ENCODE results near the gene AP1B1. TPM values are rescaled to one million over a fixed set of nuclear protein-coding genes. Genes with fewer than 3 reads are reported as not detected.

AP1B1 gene
- total RNA-seq, 1 experiment from 2014 or later: 65.6 TPM

DNA sequence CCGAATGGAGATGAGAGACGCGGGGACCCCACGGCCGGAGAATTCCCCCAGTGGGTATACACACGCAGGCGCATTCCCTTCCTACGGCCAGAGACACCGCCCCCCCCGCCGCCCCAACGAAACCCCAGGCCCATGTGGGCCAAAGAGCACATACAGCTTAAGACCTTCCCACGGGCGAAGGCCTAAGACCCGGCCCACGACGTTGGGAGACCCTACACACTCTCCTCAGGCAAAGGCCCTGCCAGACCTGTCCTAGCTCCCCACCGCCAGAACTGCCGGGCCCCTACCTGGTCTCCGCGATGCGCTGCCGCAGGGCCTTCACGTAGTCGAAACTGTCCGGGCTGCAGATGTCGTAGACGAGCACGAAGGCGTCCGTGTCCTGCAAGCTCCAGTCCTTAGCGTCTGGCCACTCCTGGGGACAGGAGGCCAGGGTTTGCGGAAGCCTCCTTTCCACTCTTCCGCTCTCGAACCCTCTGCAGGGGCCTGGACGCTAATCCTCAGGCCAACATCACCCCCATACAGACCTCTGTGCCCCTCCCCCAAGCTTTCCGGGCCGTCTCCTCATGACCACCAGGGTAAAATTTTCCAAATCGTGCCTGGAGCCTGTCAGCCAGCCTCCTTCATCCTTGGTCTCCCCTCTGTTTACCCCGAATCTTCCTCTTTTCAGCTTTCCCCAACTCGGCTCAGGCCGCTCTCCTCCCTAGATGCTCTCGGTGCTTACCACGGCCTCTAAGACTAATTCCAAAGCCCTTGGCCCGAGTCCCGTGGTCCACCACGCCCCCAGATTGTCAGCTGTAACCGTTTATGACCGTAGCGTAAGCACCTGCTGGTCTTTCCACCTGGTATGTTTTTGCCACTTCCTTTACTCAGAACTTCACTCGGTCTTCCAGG, 74.5 kb downstream of the AP1B1 start:
- DNase-seq (ENCODE audit: low read depth): no peak

DNA sequence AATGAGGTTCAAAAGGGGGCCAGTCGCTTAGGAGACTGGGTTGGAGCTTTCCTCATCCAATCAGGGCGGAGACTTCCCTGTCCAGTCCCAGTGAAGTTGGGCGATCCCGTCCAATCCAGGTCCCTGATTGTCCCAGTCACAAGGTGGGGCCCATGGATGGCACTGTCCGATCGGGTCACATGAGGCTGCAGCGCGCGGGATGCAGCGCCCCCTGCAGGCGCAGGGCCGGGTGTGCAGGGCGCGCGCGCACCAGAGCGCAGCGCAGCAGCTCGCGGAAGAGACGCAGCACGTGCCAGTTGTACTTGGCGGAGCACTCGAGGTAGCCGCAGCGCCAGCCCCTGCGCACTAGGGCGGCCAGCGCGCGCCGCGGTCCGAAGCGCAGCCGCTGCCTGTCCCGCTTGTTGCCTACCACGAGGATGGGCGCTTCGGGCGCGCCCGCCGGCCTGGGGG, 75.2 kb downstream of the AP1B1 start:
- DNase-seq (ENCODE audit: low read depth): no peak

DNA sequence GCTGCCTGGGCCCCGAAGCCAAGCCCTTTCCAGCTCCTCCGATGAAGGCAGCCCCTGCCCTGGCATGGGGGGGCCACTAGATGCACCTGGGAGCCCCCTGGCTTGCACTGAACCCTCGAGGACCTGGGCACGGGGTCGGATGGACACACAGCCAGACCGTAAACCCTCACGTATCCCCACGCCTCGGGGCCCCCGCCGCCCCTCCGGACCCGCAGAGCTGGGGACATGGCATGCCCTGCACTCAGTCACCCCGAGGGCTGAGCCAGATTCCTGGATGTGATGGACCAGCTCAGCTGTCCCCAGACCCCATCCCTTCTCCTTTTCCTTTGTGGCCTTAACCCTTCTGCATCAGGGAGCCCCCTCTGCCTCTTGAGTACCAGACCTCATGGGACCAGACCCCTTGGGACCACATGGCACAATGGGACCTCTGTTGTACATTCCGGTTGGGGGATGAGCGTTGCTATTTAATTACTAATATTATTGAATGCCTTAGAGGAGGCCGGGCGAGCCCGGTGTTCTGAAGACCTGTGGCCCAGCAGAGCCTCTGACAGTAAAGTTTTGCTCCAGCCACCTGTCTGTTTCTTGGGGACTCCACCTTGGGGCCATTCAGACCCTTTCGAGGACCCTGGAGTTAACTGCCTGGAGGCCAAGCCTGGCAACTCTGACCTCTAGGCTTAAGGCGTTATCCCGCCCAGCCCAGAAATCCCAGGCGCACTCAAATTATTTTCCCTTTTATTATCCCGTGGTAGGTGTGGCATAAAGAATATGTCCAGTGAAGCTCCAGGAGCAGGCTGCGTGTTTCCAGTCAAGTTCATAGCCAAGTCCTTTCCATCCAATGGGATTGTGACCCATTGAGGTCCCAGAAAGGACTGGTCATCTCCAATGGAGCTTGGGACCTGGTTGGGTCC, 75.9 kb downstream of the AP1B1 start:
- DNase-seq (ENCODE audit: low read depth): no peak

DNA sequence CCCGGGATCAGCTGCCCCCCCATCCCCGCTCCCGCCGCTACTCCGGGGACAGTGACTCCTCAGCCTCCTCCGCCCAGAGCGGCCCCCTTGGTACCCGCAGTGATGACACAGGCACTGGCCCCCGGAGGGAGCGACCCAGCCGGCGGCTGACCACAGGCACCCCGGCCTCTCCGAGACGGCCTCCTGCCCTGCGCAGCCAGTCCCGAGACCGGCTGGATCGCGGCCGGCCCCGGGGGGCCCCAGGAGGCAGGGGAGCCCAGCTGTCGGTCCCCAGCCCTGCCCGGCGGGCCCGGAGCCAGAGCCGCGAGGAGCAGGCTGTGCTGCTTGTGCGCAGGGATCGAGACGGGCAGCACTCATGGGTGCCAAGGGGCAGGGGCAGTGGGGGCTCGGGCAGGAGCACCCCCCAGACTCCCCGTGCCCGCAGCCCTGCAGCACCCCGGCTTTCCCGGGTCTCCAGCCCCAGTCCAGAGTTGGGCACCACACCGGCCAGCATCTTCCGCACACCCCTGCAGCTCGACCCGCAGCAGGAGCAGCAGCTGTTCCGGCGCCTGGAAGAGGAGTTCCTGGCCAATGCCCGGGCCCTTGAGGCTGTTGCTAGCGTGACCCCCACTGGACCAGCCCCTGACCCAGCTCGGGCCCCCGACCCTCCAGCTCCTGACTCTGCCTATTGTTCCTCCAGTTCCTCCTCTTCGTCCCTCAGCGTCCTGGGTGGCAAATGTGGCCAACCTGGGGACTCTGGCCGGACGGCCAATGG, 76.7 kb downstream of the AP1B1 start:
- peak; percentile 42 for DNase-seq (ENCODE audit: low read depth)

DNA sequence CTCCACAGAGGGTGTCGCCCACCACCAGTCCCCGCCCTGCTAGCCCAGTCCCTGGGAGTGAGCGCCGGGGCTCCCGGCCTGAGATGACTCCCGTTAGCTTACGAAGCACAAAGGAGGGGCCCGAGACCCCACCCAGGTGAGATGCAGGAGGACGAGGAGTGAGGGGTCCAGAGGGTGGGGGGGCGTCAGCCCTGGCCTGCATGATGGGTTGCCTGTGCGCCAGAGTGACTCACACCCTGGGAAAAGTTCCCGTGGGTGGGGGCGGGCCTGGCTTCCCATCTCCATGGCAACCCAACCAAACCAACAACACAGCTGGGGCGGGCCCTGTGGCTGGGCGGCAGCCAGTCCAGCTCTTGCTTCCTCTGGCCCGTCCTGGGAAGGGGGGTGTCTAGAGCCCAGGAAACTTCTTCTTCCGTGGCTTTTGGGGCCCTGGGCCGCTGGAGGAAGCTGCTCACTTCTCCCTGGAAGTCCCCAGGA, 77.5 kb downstream of the AP1B1 start:
- peak; percentile 95 for DNase-seq (ENCODE audit: low read depth)

DNA sequence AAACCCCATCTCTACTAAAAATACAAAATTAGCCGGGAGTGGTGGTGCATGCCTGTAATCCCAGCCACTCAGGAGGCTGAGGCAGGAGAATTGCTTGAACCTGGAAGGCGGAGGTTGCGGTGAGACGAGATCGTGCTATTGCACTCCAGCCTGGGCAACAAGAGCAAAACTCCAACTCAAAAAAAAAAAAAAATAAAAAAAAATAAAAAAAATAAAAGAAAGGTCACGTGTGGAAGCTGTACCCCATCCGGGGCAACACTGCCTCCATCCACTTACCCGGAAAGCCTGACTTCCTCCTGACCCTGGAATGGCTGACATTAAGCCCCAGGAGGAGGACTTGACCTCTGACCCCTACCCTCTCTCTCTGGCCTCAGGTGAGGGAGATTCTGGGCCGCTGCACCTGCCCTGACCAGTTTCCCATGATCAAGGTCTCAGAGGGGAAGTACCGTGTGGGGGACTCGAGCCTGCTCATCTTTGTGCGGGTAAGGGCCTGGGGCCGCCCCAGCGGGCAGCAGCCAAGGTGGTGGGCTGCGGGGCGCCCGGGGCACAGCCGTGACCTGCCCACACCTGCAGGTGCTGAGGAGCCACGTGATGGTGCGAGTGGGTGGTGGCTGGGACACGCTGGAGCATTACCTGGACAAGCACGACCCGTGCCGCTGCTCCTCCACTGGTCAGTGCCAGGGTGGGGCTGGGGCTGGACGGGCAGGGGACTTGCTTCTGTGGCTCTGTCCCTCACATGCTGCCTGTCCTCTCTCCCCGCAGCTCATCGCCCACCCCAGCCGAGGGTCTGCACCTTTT, 78.1 kb downstream of the AP1B1 start:
- no peak for DNase-seq (ENCODE audit: low read depth)

DNA sequence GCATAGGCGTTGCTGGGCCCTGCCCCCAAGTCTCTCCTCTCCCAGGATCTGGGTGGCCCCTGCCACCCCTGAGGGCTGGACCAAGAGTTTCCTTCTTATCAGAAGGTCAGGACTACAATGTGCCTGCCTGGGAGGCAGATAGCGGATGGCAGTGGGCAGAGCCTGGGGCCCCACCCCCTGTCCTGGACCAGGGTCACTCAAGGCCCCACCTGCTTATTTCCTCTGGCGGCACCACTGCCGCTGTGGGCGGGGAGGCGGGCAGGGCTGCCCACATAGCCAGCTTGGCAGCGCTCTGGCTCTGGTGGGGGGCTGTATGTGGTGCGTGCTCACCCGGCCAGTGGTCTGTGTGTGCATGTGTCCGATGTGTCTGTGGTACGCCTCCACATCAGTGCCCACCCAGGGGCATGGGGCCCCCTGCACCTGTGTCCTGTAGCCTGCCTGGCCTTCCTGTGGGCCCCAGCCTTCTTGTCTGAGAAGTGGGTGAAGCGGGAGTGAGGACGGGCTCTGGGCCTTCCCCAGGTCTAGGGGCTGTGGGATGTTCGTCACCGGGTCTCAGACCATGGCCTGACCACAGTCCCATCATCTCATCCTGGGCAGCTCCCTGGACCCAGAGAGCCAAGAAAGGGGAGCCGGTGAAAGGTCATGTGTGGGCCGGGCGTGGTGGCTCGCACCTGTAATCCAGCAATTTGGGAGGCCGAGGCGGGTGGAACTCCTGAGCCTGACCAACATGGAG, 78.9 kb downstream of the AP1B1 start:
- DNase-seq (ENCODE audit: low read depth): peak; percentile 65

DNA sequence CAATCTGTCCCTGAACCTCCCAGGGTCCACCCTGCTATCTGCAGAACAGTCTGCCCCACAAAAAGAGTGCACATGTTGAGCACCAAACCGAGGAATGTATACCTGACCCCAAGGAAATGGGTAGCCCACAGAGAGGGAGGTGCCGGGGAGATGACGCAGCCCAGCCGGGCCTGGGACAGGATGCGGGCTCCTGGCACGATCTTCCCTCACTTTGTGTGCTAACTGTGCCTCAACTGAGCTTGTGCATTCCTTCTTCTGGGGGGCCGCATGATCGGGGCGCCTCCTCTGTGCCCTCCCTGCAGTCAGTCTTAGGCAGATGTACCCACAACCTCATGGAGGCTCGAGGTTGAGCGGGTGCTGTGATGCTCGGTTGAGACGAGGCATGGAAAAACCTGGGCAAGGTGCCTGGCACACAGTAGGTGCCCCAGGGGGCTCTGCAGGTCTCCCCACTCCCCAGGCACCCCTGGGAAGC, 79.5 kb downstream of the AP1B1 start:
- DNase-seq (ENCODE audit: low read depth): peak; percentile 90

DNA sequence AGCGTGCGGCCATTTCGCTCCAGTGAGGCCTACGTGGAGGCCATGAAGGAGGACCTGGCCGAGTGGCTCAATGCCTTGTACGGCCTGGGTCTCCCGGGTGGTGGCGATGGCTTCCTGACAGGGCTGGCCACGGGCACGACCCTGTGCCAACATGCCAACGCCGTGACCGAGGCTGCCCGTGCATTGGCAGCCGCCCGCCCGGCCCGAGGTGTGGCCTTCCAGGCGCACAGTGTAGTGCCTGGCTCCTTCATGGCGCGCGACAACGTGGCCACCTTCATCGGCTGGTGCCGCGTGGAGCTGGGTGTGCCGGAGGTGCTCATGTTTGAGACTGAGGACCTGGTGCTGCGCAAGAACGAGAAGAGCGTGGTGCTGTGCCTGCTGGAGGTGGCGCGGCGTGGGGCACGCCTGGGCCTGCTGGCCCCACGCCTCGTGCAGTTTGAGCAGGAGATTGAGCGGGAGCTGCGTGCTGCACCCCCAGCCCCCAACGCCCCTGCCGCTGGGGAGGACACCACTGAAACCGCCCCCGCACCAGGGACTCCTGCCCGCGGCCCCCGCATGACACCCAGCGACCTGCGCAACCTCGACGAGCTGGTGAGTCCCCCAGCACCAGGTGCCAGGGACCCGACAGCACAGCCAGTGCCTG, 80.1 kb downstream of the AP1B1 start:
- DNase-seq (ENCODE audit: low read depth): no peak

DNA sequence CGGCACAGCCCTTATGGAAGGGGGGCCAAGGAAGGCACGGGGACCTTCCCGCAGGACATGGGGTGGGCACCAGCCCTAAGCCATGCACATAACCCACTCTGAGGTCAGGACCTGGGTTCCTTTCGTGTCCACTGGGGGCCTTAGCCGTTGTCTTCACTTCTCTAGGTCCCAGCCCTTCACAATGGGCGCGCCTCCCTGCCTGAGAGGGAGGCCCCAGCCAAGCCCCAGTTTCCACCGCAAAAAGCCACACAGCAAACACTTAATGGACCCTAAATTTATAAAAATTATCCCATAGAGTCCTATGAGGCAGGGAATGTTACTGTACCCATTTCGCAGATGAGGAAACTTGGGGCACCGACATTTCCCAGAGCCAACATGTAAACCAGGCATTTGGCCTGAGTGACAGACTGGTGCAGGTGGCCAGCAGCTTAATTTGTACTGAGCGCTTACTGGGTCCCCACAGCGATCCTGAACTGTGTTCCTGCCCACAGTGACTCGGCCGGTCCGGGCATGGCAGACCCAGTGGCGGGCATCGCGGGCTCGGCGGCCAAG, 80.7 kb downstream of the AP1B1 start:
- no peak for DNase-seq (ENCODE audit: low read depth)

DNA sequence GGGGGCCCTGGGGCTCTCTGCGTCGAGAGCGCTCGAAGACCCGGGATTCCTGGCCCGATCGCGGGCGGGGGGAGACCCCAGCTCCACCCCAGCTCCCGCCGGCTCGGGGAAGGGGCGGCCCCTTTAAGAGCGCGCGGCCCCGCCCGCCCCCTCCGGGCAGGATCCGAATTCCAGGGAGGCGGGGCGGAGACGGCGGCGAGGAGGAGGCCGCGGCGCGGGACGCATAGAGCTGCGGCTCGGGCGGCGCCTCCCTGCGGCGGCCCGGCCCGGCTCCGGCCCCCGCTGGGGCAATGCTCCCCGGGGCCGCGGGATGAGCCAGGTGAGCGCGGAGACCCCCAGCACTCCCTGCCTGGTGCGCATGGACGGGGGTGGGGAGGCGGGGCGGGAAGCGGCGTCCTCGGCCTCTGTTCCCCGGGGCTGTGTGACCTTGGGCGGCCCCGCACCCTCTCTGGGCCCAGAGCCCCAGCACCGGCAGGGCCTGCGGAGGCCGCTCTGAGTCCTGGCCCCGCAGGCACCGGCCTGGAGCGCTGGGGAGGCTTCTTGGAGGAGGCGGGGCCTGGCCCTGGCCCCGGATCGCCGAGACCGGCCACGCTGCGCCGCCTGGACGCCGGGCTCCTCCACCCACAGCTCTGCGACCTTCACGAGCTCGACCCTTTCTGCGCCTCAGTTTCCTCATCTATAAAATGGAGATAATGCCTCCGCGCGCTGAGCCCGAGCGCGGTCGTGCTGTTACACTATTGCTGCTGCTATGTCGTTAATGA, 81.4 kb downstream of the AP1B1 start:
- peak; percentile 76 for DNase-seq (ENCODE audit: low read depth)

DNA sequence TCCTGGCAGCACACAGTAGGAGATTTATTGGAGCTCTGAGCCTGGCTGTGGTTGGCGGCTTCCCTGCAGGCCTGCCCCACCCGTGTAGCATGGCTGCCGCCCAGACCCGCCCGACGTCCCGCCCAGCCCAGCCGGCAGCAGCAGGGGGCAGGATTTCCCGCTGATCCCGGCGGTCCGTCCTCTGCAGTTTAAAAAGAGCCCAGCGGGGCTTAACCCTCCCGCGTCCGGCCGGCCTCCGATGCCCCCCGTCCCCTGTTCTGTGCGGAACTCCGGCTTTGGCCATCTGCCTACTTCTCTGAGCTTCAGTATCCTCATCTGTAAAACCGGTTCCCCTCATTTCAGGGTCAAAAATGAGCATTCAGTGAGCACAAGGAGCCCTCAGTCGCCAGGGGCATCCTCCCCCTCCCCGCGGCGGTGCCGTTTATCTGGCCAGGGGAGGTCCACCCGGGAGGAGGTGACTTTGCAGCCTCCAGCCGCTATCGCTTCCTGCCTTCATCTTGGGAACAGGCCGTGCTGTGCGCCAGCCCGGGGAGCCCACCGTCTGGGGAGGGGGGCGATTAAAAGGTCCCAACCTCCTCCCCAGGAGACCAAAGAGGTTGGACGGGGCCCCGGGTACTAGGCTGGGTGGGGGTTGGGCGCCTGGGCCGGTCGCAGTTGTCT, 82.1 kb downstream of the AP1B1 start, which contains the start of gene GAS2L1:
Gene GAS2L1, plus strand, starts transcription at position 476 of the 660 bp plus-strand sequence. CDS start 1,456 bp downstream, outside the sequence.
- DNase-seq (ENCODE audit: low read depth): peak; percentile 75

DNA sequence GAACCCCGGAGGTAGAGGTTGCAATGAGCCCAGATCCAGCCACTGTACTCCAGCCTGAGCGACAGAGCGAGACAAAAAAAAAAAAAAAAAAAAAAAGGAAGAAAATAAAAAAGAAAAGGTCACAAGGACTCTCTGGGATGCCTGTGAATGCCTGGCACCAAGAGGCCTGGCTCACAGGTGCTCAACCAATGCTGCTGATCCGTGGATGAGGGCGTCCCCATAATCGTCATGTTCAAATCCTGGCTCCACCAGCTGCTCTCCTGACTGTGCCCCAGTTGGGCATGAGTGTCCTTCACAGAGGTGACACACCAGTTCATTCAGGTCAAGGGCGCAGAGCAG, 82.6 kb downstream of the AP1B1 start:
- DNase-seq (ENCODE audit: low read depth): no peak

DNA sequence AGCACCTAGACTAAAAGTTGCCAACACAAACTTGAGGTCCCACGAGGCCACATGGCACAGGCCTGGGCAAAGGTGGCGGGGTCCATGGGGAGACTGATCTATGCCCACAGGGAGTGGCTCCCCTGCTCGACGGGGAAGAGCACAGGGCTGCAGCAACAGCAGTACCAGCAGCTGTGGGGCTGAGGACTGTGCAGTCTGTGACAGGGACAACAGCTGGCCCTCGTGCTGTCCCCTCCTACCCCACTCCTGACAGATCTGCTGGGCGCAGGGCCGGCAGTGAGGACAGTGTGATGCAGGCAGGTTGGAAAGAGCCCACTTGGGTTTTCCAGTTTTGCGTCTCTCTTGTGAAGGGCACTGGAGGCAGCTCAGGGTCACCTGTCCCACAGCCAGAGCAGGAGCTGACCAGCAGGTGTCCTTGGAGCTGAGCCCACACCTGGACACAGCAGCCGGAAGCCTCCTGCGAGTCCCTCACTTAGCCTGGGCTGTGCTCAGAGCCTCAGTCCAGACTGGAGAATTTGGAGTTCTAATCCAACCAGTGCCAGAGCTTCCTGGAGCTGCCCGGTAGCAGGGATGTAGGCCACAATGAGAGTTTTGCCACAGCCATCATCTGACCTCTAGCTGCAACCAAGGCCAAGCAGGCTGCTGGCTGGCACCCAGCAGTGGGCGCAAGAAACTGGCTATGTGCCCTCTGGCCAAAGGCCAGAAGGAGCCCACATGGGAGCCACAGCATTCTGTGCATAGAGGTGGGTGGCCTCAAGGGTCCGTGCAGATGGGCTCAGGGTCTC, 85.5 kb downstream of the AP1B1 start:
- DNase-seq (ENCODE audit: low read depth): no peak

DNA sequence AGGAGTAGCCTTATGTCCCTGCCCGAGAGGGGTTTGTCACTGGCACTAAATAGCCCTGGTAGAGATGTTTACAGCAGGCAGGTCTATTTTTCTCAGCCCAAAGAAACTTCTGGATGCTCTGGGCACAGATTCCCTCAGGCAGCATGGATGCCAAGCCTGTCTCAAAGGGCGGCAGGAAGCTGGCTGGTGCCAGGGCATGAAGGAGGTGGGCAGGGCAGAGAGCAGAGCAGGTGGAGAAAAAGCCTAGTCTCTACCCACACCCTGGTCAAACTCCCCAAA, 86.0 kb downstream of the AP1B1 start:
- DNase-seq (ENCODE audit: low read depth): no peak

DNA sequence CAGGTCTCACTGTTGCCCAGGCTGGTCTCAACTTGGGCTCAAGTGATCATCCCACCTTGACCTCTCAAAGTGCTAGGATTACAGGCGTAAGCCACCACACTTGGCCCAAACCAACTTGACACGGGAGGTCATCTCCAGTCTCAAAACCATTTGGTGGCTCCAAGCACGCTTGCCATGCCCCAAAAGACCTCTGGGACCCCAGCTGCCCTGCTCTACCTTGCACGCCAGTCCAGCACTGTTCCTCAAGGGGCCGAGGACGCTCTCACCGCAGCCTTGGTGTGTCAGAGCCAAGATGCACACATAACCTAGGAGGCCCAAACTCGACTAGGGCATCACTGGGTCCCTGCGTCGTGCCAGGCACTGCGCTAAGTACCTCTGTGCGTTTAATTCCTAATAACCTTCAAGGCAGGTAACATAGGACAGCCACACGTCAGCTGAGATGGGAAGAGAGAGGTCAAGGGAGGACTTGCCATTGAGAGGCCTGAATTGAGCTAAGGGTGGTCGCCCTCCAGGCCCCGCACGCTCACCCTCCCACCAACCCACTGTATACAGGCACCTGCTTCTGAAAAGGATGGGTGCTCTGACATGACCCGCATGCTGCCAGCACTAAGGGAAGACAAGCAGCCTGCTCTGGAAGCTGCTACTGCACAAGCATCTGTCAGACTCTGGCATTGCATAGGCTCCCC, 86.5 kb downstream of the AP1B1 start:
- no peak for DNase-seq (ENCODE audit: low read depth)
